K562 (cell line): ENCODE measurements around the gene ANKRD2. TPM values are rescaled to one million over a fixed set of nuclear protein-coding genes. Genes with fewer than 3 reads are reported as not detected.

Source experiments
- ATAC-seq: fragments of 200-7000 bp; cut with Tn5 transposase; 3 replicates; pipeline ENCODE4 v1.9.1; 2020; ENCODE audit warnings: moderate library complexity
- BruUV-seq: library from RNA; stranded (reverse); fragments of 400-500 nt; replicated peaks from 2 replicates; lab custom pipeline; 2021; lab: Mats Ljungman, UMichigan
- CTCF ChIA-PET: fragments of 300-600 bp; formaldehyde crosslinking; extraction: SDS; loops from one replicate; lab custom pipeline; 2021; ENCODE audit warnings: low intra/inter-chr PET ratio; lab: Yijun Ruan, JAX
- POLR2A ChIA-PET: fragments of 300-600, 350-650 bp; sonication (Branson Sonifier 250); formaldehyde crosslinking; extraction: SDS; loops from one replicate; lab custom pipeline; 2021; ENCODE audit warnings: antibody characterized with exemption, inconsistent platforms; lab: Yijun Ruan, JAX
- DNase-seq, 4 experiments: peaks; one replicate each; pipeline versions ENCODE4 v3.0.0 to v3.0.0-alpha.2; 2011 to 2018; ENCODE audit warnings: low spot score in 3 of 4, mixed read lengths in 3 of 4; ENCODE audit errors: extremely low read depth in 1 of 4
- FAIRE-seq: peaks from 2 replicates; lab custom pipeline; 2011; peaks lifted over from hg19 to GRCh38; lab: Jason Lieb, UNC
- H2AFZ ChIP-seq: 2 replicates; pipeline ENCODE4 v1.6.0; 2011; ENCODE audit warnings: low read depth, low read length, control low read depth, inconsistent platforms
- H3K27ac ChIP-seq: fragments of 200-600 bp; 3 replicates; pipeline ENCODE4 v1.8.0; 2011; ENCODE audit warnings: low read depth, mild to moderate bottlenecking, control low read depth, inconsistent platforms, low read length, moderate library complexity, mixed read lengths; ENCODE audit errors: extremely low read depth
- H3K27me3 ChIP-seq, 2 experiments: fragments of 300-600 bp in 1 of 2; 2 replicates in 1 of 2; 3 replicates in 1 of 2; pipeline versions ENCODE4 v1.6.0 to v1.8.0; 2011; ENCODE audit warnings: inconsistent platforms in 2 of 2, low read length in 2 of 2, mild to moderate bottlenecking in 1 of 2, mixed read lengths in 1 of 2, moderate library complexity in 1 of 2; ENCODE audit not compliant: control insufficient read depth in 2 of 2, insufficient read depth in 2 of 2
- H3K36me3 ChIP-seq: fragments of 300-600 bp; 3 replicates; pipeline ENCODE4 v1.8.0; 2011; ENCODE audit warnings: mild to moderate bottlenecking, low read length, inconsistent platforms; ENCODE audit not compliant: control insufficient read depth, insufficient read depth
- H3K4me1 ChIP-seq, 2 experiments: fragments of 200-600 bp in 1 of 2; replicated peaks in 1 of 2; 2 replicates in 1 of 2; 3 replicates in 1 of 2; pipeline versions ENCODE4 v1.5.1 to v1.8.0; 2011; ENCODE audit warnings: inconsistent platforms in 2 of 2, low read length in 2 of 2, mild to moderate bottlenecking in 1 of 2, mixed read lengths in 1 of 2, moderate library complexity in 1 of 2; ENCODE audit not compliant: control insufficient read depth in 2 of 2, insufficient read depth in 2 of 2
- H3K4me2 ChIP-seq: 2 replicates; pipeline ENCODE4 v1.6.1; 2011; ENCODE audit warnings: low read length, control low read depth, inconsistent platforms, mixed read lengths; ENCODE audit not compliant: insufficient read depth
- H3K4me3 ChIP-seq: fragments of 200-600 bp; sonication (generic), shearing (Covaris generic); 2 replicates; pipeline ENCODE4 v1.5.1; 2016; ENCODE audit warnings: control low read depth, inconsistent platforms
- H3K79me2 ChIP-seq: fragments of 200-600 bp; 3 replicates; pipeline ENCODE4 v1.8.0; 2011; ENCODE audit warnings: low read length, inconsistent platforms; ENCODE audit not compliant: control insufficient read depth, insufficient read depth
- H3K9ac ChIP-seq, 2 experiments: 2 replicates each; pipeline versions ENCODE4 v1.6.0 to v1.6.1; 2011; ENCODE audit warnings: low read depth in 2 of 2, low read length in 2 of 2, control low read depth in 1 of 2, inconsistent platforms in 1 of 2, mild to moderate bottlenecking in 1 of 2, mixed read lengths in 1 of 2; ENCODE audit not compliant: insufficient read depth in 1 of 2
- H3K9me1 ChIP-seq: one replicate; pipeline ENCODE4 v1.6.0; 2011; ENCODE audit warnings: inconsistent platforms, mild to moderate bottlenecking, low read length, moderate library complexity; ENCODE audit not compliant: control insufficient read depth, insufficient read depth
- H3K9me3 ChIP-seq: replicated peaks from 2 replicates; pipeline ENCODE4 v1.5.1; 2011; ENCODE audit warnings: low read depth, low read length, inconsistent platforms; ENCODE audit not compliant: control insufficient read depth, insufficient read depth
- H4K20me1 ChIP-seq: replicated peaks from 2 replicates; pipeline ENCODE4 v1.6.1; 2011; ENCODE audit warnings: low read length, inconsistent platforms, mixed read lengths; ENCODE audit not compliant: control insufficient read depth, insufficient read depth
- DACH1 ChIP-seq: fragments of 450-650 bp; IDR thresholded peaks from 2 replicates; pipeline ENCODE4 v1.6.1; 2018; ENCODE audit not compliant: partially characterized antibody
- EZH2 ChIP-seq: IDR thresholded peaks from 2 replicates; pipeline ENCODE4 v1.6.1; 2012; ENCODE audit warnings: low read depth, mild to moderate bottlenecking, inconsistent platforms, low read length, borderline replicate concordance
- GATA2 ChIP-seq: sonication (generic); formaldehyde crosslinking; IDR thresholded peaks from 2 replicates; pipeline ENCODE4 v1.4.0; 2020; ENCODE audit warnings: mild to moderate bottlenecking, missing genetic modification reagents
- NONO ChIP-seq, 2 experiments: fragments of 200-400 bp in 1 of 2; fragments of 450-650 bp in 1 of 2; formaldehyde crosslinking in 1 of 2; IDR thresholded peaks; 2 replicates each; pipeline ENCODE4 v1.6.1; 2017; ENCODE audit warnings: low read depth in 2 of 2, mild to moderate bottlenecking in 2 of 2, moderate library complexity in 2 of 2, low read length in 1 of 2
- RUNX1 ChIP-seq: sonication (generic); IDR thresholded peaks from 2 replicates; pipeline ENCODE4 v1.6.1; 2016; ENCODE audit warnings: antibody characterized with exemption, low read depth
- ZNF217 ChIP-seq: sonication (generic); formaldehyde crosslinking; IDR thresholded peaks from 2 replicates; pipeline ENCODE4 v1.8.0; 2022; ENCODE audit warnings: mild to moderate bottlenecking, missing genetic modification reagents
- WGBS: fragments of 100-300 bp; shearing (Covaris generic); methylation state at CpG from one replicate; pipeline ENCODE4 v1.1.6; 2016; ENCODE audit warnings: low coverage, mixed read lengths; ENCODE audit not compliant: insufficient coverage; ENCODE audit errors: missing lambda C conversion rate; 5-methylcytosine and 5-hydroxymethylcytosine counted together
- in situ Hi-C: fragments of 300-500 bp; cut with MboI; formaldehyde crosslinking; loops from 4 replicates; pipeline ENCODE4 v1.15.0; 2018; ENCODE audit warnings: inconsistent platforms, mixed read lengths
- intact Hi-C: fragments of 100-400 bp; cut with micrococcal nuclease; formaldehyde crosslinking; loops from 2 replicates; pipeline ENCODE4 v1.14.2; 2022
- polyA plus RNA-seq, 8 experiments: library from polyadenylated mRNA; depleted of rRNA in 4 of 8; stranded (reverse) in 5 of 8; unstranded in 3 of 8; fragments of >200 nt; fragmentation: Nextera tagmentation in 2 of 8; fragmentation: Illumina TruSeq in 1 of 8; extraction: Ambion mirVana in 2 of 8; extraction: Trizol in 1 of 8; gene quantifications; 2 replicates each; pipeline versions ENCODE4 v1.2.1 to v1.2.3, GENCODE V29; 2011 to 2014; ENCODE audit warnings: inconsistent platforms in 1 of 8, missing spikeins in 1 of 8
- total RNA-seq, 7 experiments: library from RNA; depleted of rRNA in 6 of 7; stranded (reverse); fragments of >200 nt in 6 of 7; fragmentation: Illumina TruSeq in 2 of 7; extraction: Trizol in 2 of 7; gene quantifications; 2 replicates each; pipeline versions ENCODE4 v1.2.1 to v1.2.3, GENCODE V29; 2011 to 2021; ENCODE audit warnings: low replicate concordance in 1 of 7
- TF ChIP-seq, protein P1 (sequence below): fragments of 200-800 bp; sonication (Bioruptor generic); IDR thresholded peaks from 2 replicates; pipeline ENCODE4 v1.6.1; 2017; ENCODE audit warnings: missing genetic modification characterization, missing compliant biosample characterization
- TF ChIP-seq, protein P2 (sequence below): sonication (generic); formaldehyde crosslinking; IDR thresholded peaks from 2 replicates; pipeline ENCODE4 v1.8.1; 2022; ENCODE audit warnings: missing genetic modification reagents

The ANKRD2 gene
- total and polyA plus RNA-seq, 9 of the 15 experiments (the other 6 are each of a cell fraction or from before 2014, with no cell fraction given): not detected

DNA sequence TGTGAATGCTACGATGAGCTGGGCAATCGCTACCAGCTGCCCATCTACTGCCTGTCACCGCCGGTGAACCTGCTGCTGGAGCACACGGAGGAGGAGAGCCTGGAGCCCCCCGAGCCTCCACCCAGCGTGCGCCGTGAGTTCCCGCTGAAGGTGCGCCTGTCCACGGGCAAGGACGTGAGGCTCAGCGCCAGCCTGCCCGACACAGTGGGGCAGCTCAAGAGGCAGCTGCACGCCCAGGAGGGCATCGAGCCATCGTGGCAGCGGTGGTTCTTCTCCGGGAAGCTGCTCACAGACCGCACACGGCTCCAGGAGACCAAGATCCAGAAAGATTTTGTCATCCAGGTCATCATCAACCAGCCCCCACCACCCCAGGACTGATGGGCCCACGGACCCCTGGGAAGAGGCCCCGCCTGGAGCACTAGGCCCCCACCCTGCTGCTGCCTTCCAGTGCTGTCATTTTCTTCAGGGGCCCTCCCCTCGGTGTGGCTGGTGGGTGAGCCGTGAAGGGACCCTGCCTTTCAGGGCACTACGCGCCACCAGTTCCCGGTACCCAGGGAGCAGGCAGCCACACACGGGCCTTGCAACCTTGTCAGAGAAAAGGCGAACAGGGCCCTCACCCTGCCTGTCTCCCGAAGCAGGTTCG lies 2.3 kb upstream of the ANKRD2 start:
- CTCF ChIA-PET: interaction anchor here (3.4 kb wide), 1 partner anchor 43 kb away, joined by 23 read pairs; no protein-coding TSS in a partner anchor
- H3K79me2 ChIP-seq: no peaks in the 10 kb centered on the region
- no peaks in the 10 kb centered on the region for H3K9me3 ChIP-seq
- no peaks in the 10 kb centered on the region for H3K9me1 ChIP-seq
- no peaks in the 10 kb centered on the region for H3K27me3 ChIP-seq
- intact Hi-C loops (loop anchor here (5.0 to 10.0 kb wide), 2 partner anchors 115 to 162 kb away; partner anchors contain the start of gene AVPI1), in situ Hi-C loops (no loop called here)
- no TSS peak for BruUV-seq
- H3K36me3 ChIP-seq: no peaks in the 10 kb centered on the region
- H3K9ac ChIP-seq: no peak overlapping the region
- ATAC-seq (no peak), DNase-seq (no peak), FAIRE-seq (no peak)
- POLR2A ChIA-PET: no interaction called here
- no peak overlapping the region for H3K4me3 ChIP-seq
- H2AFZ ChIP-seq: no peak overlapping the region
- TF ChIP-seq, protein P1, sequence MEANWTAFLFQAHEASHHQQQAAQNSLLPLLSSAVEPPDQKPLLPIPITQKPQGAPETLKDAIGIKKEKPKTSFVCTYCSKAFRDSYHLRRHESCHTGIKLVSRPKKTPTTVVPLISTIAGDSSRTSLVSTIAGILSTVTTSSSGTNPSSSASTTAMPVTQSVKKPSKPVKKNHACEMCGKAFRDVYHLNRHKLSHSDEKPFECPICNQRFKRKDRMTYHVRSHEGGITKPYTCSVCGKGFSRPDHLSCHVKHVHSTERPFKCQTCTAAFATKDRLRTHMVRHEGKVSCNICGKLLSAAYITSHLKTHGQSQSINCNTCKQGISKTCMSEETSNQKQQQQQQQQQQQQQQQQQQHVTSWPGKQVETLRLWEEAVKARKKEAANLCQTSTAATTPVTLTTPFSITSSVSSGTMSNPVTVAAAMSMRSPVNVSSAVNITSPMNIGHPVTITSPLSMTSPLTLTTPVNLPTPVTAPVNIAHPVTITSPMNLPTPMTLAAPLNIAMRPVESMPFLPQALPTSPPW (CRISPR knock-in tag): no peak
- TF ChIP-seq RUNX1 (no peak), DACH1 (no peak), EZH2 (no peak), ZNF217 (CRISPR knock-in tag) (no peak), GATA2 (CRISPR knock-in tag) (no peak), NONO (IDR thresholded peaks at IDR 0.05; ENCODE audit: low read depth in 2 of 2, low read length in 1 of 2) (no peak)
- TF ChIP-seq, protein P2, sequence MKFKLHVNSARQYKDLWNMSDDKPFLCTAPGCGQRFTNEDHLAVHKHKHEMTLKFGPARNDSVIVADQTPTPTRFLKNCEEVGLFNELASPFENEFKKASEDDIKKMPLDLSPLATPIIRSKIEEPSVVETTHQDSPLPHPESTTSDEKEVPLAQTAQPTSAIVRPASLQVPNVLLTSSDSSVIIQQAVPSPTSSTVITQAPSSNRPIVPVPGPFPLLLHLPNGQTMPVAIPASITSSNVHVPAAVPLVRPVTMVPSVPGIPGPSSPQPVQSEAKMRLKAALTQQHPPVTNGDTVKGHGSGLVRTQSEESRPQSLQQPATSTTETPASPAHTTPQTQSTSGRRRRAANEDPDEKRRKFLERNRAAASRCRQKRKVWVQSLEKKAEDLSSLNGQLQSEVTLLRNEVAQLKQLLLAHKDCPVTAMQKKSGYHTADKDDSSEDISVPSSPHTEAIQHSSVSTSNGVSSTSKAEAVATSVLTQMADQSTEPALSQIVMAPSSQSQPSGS: no peak
- no peak overlapping the region for H3K27ac ChIP-seq
- no peaks in the 10 kb centered on the region for H4K20me1 ChIP-seq
- peaks cover 0 to 13% of the 10 kb centered on the region in 2 experiments; a peak in 2 of 5 replicates for H3K4me1 ChIP-seq
- no peak overlapping the region for H3K4me2 ChIP-seq
- 61% methylated on average over 13 of the region's 33 CpGs for WGBS
